ENCODE results near the gene FAT4. TPM values are rescaled to one million over a fixed set of nuclear protein-coding genes. Genes with fewer than 3 reads are reported as not detected.

Gene FAT4
- total RNA-seq: 10 to 100 TPM; 10.3 to 12.3 TPM
- long read RNA-seq, partial matches to known transcripts: 1 of 6 reads
- long read RNA-seq, other reads (novel, unspliced or antisense): 5 of 6 reads

GRCh38 chr4:125314676-125315575, at the start of gene FAT4:
Gene FAT4, plus strand, starts transcription at chr4:125314955. Its CDS starts 1,457 bp downstream, at chr4:125316412.
- intact Hi-C loops (cut with DNase I): loop anchor here (1.0 to 5.0 kb wide), 5 partner anchors 117 to 437 kb away; no protein-coding TSS in a partner anchor
- peak; percentile 97 for DNase-seq
- peak; percentile 94 to 96 for ATAC-seq

- no peak for ATAC-seq
- no peak for DNase-seq
- intact Hi-C loops (cut with DNase I): no loop called here
Measured at GRCh38 chr4:125265846-125266245, 48.9 kb upstream of the FAT4 start.

- DNase-seq (no peak), ATAC-seq (no peak)
- intact Hi-C loops (cut with DNase I): no loop called here
Measured at GRCh38 chr4:125266901-125267604, 47.7 kb upstream of the FAT4 start.

GRCh38 chr4:125267630-125268029, 47.1 kb upstream of the FAT4 start:
- ATAC-seq: no peak
- DNase-seq: no peak
- intact Hi-C loops (cut with DNase I): no loop called here

- intact Hi-C loops (cut with DNase I): no loop called here
- no peak for DNase-seq
- no peak for ATAC-seq
Measured at GRCh38 chr4:125268068-125268755, 46.5 kb upstream of the FAT4 start.

- DNase-seq (no peak), ATAC-seq (no peak)
- intact Hi-C loops (cut with DNase I): no loop called here
Measured at GRCh38 chr4:125276811-125277210, 37.9 kb upstream of the FAT4 start.

GRCh38 chr4:125277790-125278189, 37.0 kb upstream of the FAT4 start:
- intact Hi-C loops (cut with DNase I): no loop called here
- DNase-seq (no peak), ATAC-seq (no peak)

- no peak for DNase-seq
- intact Hi-C loops (cut with DNase I): loop anchor here in 1 of 2 donors (10.0 kb wide), 1 partner anchor 946 kb away; no protein-coding TSS in a partner anchor
Measured at GRCh38 chr4:125280892-125281403, 33.8 kb upstream of the FAT4 start.

GRCh38 chr4:125283707-125284279, 31.0 kb upstream of the FAT4 start:
- DNase-seq: no peak
- no peak for ATAC-seq
- intact Hi-C loops (cut with DNase I): loop anchor here in 1 of 2 donors (10.0 kb wide), 1 partner anchor 949 kb away; no protein-coding TSS in a partner anchor

More at GRCh38 chr4:125280892-125281403, 33.8 kb upstream of the FAT4 start:
- peak in 1 of 2 donors; percentile 15 for ATAC-seq

GRCh38 chr4:125297116-125297515, 17.6 kb upstream of the FAT4 start:
- intact Hi-C loops (cut with DNase I): no loop called here
- ATAC-seq (no peak), DNase-seq (no peak)

GRCh38 chr4:125303058-125303457, 11.7 kb upstream of the FAT4 start:
- no peak for ATAC-seq
- no peak for DNase-seq
- intact Hi-C loops (cut with DNase I): no loop called here

GRCh38 chr4:125303821-125304220, 10.9 kb upstream of the FAT4 start:
- intact Hi-C loops (cut with DNase I): no loop called here
- no peak for ATAC-seq
- no peak for DNase-seq

GRCh38 chr4:125306112-125306511, 8.6 kb upstream of the FAT4 start:
- no peak for DNase-seq
- intact Hi-C loops (cut with DNase I): no loop called here

GRCh38 chr4:125306533-125306932, 8.2 kb upstream of the FAT4 start:
- intact Hi-C loops (cut with DNase I): no loop called here
- ATAC-seq: no peak
- DNase-seq: no peak

More at GRCh38 chr4:125306112-125306511, 8.6 kb upstream of the FAT4 start:
- no peak for ATAC-seq

GRCh38 chr4:125311503-125311902, 3.3 kb upstream of the FAT4 start:
- ATAC-seq: no peak
- intact Hi-C loops (cut with DNase I): loop anchor here in 1 of 2 donors (5.0 kb wide), 1 partner anchor 441 kb away; no protein-coding TSS in a partner anchor
- no peak for DNase-seq

- DNase-seq (no peak), ATAC-seq (peak in 1 of 2 donors; percentile 3)
- intact Hi-C loops (cut with DNase I): loop anchor here in 1 of 2 donors (5.0 kb wide), 1 partner anchor 439 kb away; no protein-coding TSS in a partner anchor
Measured at GRCh38 chr4:125313497-125313896, 1.3 kb upstream of the FAT4 start.

GRCh38 chr4:125313989-125314667, 627 bp upstream of the FAT4 start:
- ATAC-seq (no peak), DNase-seq (no peak)
- intact Hi-C loops (cut with DNase I): loop anchor here (1.0 to 5.0 kb wide), 3 partner anchors 427 to 438 kb away; no protein-coding TSS in a partner anchor

Data from left cardiac atrium (tissue), 4 donors.